A549 (cell line): Measurements from ENCODE around the gene SMG6. TPM values are rescaled to one million over a fixed set of nuclear protein-coding genes. Genes with fewer than 3 reads are reported as not detected.

ENCODE experiments used
- ATAC-seq, 2 experiments: fragments of 200-7000 bp in 1 of 2; fragments of >200 bp in 1 of 2; cut with Nextera tagmentation in 1 of 2; cut with Tn5 transposase in 1 of 2; 3 replicates each; pipeline versions ENCODE4 v1.8.0 to v1.9.1; 2018 to 2020; ENCODE audit warnings: mild to moderate bottlenecking in 1 of 2, moderate library complexity in 1 of 2
- CTCF ChIA-PET: fragments of 300-600 bp; sonication (Branson Sonifier 250); formaldehyde crosslinking; extraction: SDS; loops from one replicate; lab custom pipeline; 2021; ENCODE audit warnings: antibody characterized with exemption, inconsistent platforms; lab: Yijun Ruan, JAX
- POLR2A ChIA-PET: fragments of 350-600 bp; formaldehyde crosslinking; extraction: SDS; loops from one replicate; lab custom pipeline; 2021; ENCODE audit warnings: antibody characterized with exemption, inconsistent platforms; lab: Yijun Ruan, JAX
- DNase-seq, 2 experiments: peaks; one replicate each; pipeline versions ENCODE4 v3.0.0 to v3.0.0-alpha.2; 2011 to 2016; ENCODE audit warnings: low read depth in 1 of 2, low spot score in 1 of 2
- FAIRE-seq: peaks from 2 replicates; lab custom pipeline; 2011; peaks lifted over from hg19 to GRCh38; lab: Jason Lieb, UNC
- H3K27ac ChIP-seq, 2 experiments: fragments of >200 bp; sonication (Bioruptor Twin); formaldehyde crosslinking; 3 replicates each; pipeline ENCODE4 v1.5.1; 2016 to 2017
- H3K4me1 ChIP-seq: fragments of >200 bp; sonication (Bioruptor Twin); formaldehyde crosslinking; 3 replicates; pipeline ENCODE4 v1.6.1; 2016
- H3K4me2 ChIP-seq: fragments of >200 bp; sonication (Bioruptor Twin); formaldehyde crosslinking; 3 replicates; pipeline ENCODE4 v1.6.1; 2016
- H3K4me3 ChIP-seq: fragments of >200 bp; sonication (Bioruptor Twin); formaldehyde crosslinking; 3 replicates; pipeline ENCODE4 v1.5.1; 2016
- H3K9me3 ChIP-seq: fragments of >200 bp; sonication (Bioruptor Twin); formaldehyde crosslinking; 3 replicates; pipeline ENCODE4 v1.6.1; 2016
- BHLHE40 ChIP-seq: IDR thresholded peaks from 2 replicates; pipeline ENCODE4 v1.6.1; 2012; ENCODE audit warnings: low read depth, low read length, inconsistent platforms
- CBX2 ChIP-seq: fragments of 200-600 bp; sonication (generic); IDR thresholded peaks from 2 replicates; pipeline ENCODE4 v1.6.1; 2016; ENCODE audit warnings: low read depth, mild to moderate bottlenecking, borderline replicate concordance
- CHD4 ChIP-seq: fragments of 200-600 bp; sonication (generic); IDR thresholded peaks from 2 replicates; pipeline ENCODE4 v1.6.1; 2016; ENCODE audit warnings: antibody characterized with exemption, mild to moderate bottlenecking, borderline replicate concordance
- ESRRA ChIP-seq: fragments of 150-350 bp; IDR thresholded peaks from 2 replicates; pipeline ENCODE4 v1.6.1; 2014; ENCODE audit warnings: mild to moderate bottlenecking, low read length, borderline replicate concordance
- FOSB ChIP-seq: fragments of 250-450 bp; sonication (Bioruptor Pico); IDR thresholded peaks from 2 replicates; pipeline ENCODE4 v1.5.0; 2020; ENCODE audit warnings: mild to moderate bottlenecking, moderate library complexity
- FOXS1 ChIP-seq: fragments of 250-450 bp; sonication (Bioruptor Pico); IDR thresholded peaks from 2 replicates; pipeline ENCODE4 v1.5.0; 2020; ENCODE audit warnings: mild to moderate bottlenecking, moderate library complexity
- GATA3 ChIP-seq: IDR thresholded peaks from 2 replicates; pipeline ENCODE4 v1.6.1; 2012; ENCODE audit warnings: borderline replicate concordance
- HOXA7 ChIP-seq: fragments of 250-450 bp; sonication (Bioruptor Pico); IDR thresholded peaks from 2 replicates; pipeline ENCODE4 v1.5.0; 2020; ENCODE audit warnings: mild to moderate bottlenecking, moderate library complexity
- HOXB5 ChIP-seq: fragments of 250-450 bp; sonication (Bioruptor Pico); IDR thresholded peaks from 2 replicates; pipeline ENCODE4 v1.5.0; 2020; ENCODE audit warnings: mild to moderate bottlenecking, moderate library complexity
- NPAS2 ChIP-seq: fragments of 250-450 bp; sonication (Bioruptor Pico); IDR thresholded peaks from 2 replicates; pipeline ENCODE4 v1.8.0; 2022; ENCODE audit warnings: mild to moderate bottlenecking, moderate library complexity, borderline replicate concordance
- PHF8 ChIP-seq: fragments of 200-600 bp; sonication (generic); IDR thresholded peaks from 2 replicates; pipeline ENCODE4 v1.6.1; 2016; ENCODE audit warnings: low read depth, mild to moderate bottlenecking, antibody characterized with exemption, moderate library complexity, borderline replicate concordance
- POLR2A ChIP-seq: IDR thresholded peaks from 2 replicates; pipeline ENCODE4 v1.6.1; 2012; ENCODE audit warnings: mild to moderate bottlenecking, low read length
- RCOR1 ChIP-seq: fragments of 150-350 bp; IDR thresholded peaks from 2 replicates; pipeline ENCODE4 v1.6.1; 2014; ENCODE audit warnings: antibody characterized with exemption, low read length, low read depth
- RNF2 ChIP-seq: fragments of 200-600 bp; sonication (generic); IDR thresholded peaks from 2 replicates; pipeline ENCODE4 v1.6.1; 2016; ENCODE audit warnings: low read depth, mild to moderate bottlenecking, antibody characterized with exemption, moderate library complexity, borderline replicate concordance
- SMC3 ChIP-seq: fragments of >200 bp; sonication (Bioruptor Twin); formaldehyde crosslinking; IDR thresholded peaks from 3 replicates; pipeline ENCODE4 v1.6.1; 2018; ENCODE audit warnings: inconsistent platforms
- TFCP2L1 ChIP-seq: fragments of 250-450 bp; sonication (Bioruptor Pico); IDR thresholded peaks from 2 replicates; pipeline ENCODE4 v1.5.0; 2021; ENCODE audit warnings: mild to moderate bottlenecking
- ZFP36 ChIP-seq: fragments of 450-650 bp; IDR thresholded peaks from 2 replicates; pipeline ENCODE4 v1.6.1; 2014; ENCODE audit warnings: borderline replicate concordance; ENCODE audit not compliant: partially characterized antibody
- ZSCAN20 ChIP-seq: fragments of 250-450 bp; sonication (Bioruptor Pico); IDR thresholded peaks from 2 replicates; pipeline ENCODE4 v1.8.0; 2022; ENCODE audit warnings: mild to moderate bottlenecking, moderate library complexity
- WGBS: methylation state at CpG from one replicate; pipeline ENCODE4 v1.1.6; 2017; ENCODE audit errors: missing lambda C conversion rate; 5-methylcytosine and 5-hydroxymethylcytosine counted together
- polyA plus RNA-seq, 4 experiments: library from polyadenylated mRNA; depleted of rRNA in 3 of 4; stranded (reverse); fragments of >200 nt; fragmentation: RNase III in 1 of 4; extraction: RNeasy Plus Mini Kit Qiagen cat#74134 plus additional on column Dnase treatment in 1 of 4; gene quantifications; 2 replicates in 3 of 4; 3 replicates in 1 of 4; pipeline ENCODE4 v1.2.3, GENCODE V29; 2011 to 2017
- TF ChIP-seq, protein P1 (sequence below): fragments of >200 bp; sonication (Bioruptor Twin); formaldehyde crosslinking; IDR thresholded peaks from 3 replicates; pipeline ENCODE4 v1.5.1; 2016
- TF ChIP-seq, protein P2 (sequence below): fragments of 250-450 bp; sonication (Bioruptor Pico); IDR thresholded peaks from 2 replicates; pipeline ENCODE4 v1.5.0; 2020; ENCODE audit warnings: low read depth, mild to moderate bottlenecking, moderate library complexity
- TF ChIP-seq, protein P3 (sequence below): fragments of >200 bp; sonication (Bioruptor Twin); formaldehyde crosslinking; IDR thresholded peaks from 2 replicates; pipeline ENCODE4 v1.6.1; 2016
- TF ChIP-seq, protein P4 (sequence below): IDR thresholded peaks from 2 replicates; pipeline ENCODE4 v1.6.1; 2012; ENCODE audit warnings: low read depth, borderline replicate concordance

The SMG6 gene
- polyA plus RNA-seq, 2 of the 4 experiments (the other 2 are of a cell fraction): 4.7 to 17.0 TPM

DNA sequence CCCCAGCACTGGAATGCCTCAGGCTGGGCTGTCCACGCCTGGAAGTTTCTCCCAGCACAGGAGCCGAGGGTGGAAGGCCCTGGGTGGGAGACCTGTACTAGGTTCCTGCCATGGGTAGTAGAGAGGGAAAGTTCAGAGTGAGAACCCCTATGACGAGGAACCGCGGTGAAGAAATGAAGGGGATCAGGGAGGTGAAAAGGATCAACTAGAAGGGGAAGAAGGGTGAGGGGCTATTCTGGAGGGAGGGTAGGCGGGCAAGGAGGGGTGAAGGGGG is 243.3 kb downstream of the SMG6 start:
- ChIA-PET POLR2A (no interaction called here), CTCF (interaction anchor here (0.6 to 9.1 kb wide), 13 partner anchors 9 to 225 kb away, joined by 3 to 492 read pairs (median 8); partner anchors contain the start of genes OVCA2 and RTN4RL1)
- Histone ChIP-seq H3K4me2 (no peak overlapping the region), H3K27ac (no peak overlapping the region), H3K9me3 (no peaks in the 10 kb centered on the region), H3K4me3 (no peak overlapping the region), H3K4me1 (0 out of 3 replicates have a peak, but pooled peaks cover 2% of the 10 kb centered on the region)
- TF ChIP-seq, protein P1, sequence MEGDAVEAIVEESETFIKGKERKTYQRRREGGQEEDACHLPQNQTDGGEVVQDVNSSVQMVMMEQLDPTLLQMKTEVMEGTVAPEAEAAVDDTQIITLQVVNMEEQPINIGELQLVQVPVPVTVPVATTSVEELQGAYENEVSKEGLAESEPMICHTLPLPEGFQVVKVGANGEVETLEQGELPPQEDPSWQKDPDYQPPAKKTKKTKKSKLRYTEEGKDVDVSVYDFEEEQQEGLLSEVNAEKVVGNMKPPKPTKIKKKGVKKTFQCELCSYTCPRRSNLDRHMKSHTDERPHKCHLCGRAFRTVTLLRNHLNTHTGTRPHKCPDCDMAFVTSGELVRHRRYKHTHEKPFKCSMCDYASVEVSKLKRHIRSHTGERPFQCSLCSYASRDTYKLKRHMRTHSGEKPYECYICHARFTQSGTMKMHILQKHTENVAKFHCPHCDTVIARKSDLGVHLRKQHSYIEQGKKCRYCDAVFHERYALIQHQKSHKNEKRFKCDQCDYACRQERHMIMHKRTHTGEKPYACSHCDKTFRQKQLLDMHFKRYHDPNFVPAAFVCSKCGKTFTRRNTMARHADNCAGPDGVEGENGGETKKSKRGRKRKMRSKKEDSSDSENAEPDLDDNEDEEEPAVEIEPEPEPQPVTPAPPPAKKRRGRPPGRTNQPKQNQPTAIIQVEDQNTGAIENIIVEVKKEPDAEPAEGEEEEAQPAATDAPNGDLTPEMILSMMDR: no peak
- TF ChIP-seq SMC3: no peak
- no peak for TF ChIP-seq NPAS2 (CRISPR knock-in tag)
- TF ChIP-seq CHD4: no peak
- TF ChIP-seq FOSB: no peak
- TF ChIP-seq, protein P2, sequence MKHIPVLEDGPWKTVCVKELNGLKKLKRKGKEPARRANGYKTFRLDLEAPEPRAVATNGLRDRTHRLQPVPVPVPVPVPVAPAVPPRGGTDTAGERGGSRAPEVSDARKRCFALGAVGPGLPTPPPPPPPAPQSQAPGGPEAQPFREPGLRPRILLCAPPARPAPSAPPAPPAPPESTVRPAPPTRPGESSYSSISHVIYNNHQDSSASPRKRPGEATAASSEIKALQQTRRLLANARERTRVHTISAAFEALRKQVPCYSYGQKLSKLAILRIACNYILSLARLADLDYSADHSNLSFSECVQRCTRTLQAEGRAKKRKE (CRISPR knock-in tag): no peak
- TF ChIP-seq GATA3: no peak
- TF ChIP-seq ESRRA: no peak
- no peak for TF ChIP-seq BHLHE40
- no peak for TF ChIP-seq ZSCAN20 (CRISPR knock-in tag)
- TF ChIP-seq, protein P3, sequence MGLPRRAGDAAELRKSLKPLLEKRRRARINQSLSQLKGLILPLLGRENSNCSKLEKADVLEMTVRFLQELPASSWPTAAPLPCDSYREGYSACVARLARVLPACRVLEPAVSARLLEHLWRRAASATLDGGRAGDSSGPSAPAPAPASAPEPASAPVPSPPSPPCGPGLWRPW: no peak
- TF ChIP-seq HOXB5: no peak
- no peak for TF ChIP-seq PHF8
- no peak for TF ChIP-seq POLR2A
- TF ChIP-seq TFCP2L1 (CRISPR knock-in tag): no peak
- TF ChIP-seq FOXS1 (CRISPR knock-in tag): no peak
- DNase-seq (no peak), FAIRE-seq (no peak), ATAC-seq (no peak)
- 94% methylated on average over 6 of the region's 6 CpGs for WGBS

DNA sequence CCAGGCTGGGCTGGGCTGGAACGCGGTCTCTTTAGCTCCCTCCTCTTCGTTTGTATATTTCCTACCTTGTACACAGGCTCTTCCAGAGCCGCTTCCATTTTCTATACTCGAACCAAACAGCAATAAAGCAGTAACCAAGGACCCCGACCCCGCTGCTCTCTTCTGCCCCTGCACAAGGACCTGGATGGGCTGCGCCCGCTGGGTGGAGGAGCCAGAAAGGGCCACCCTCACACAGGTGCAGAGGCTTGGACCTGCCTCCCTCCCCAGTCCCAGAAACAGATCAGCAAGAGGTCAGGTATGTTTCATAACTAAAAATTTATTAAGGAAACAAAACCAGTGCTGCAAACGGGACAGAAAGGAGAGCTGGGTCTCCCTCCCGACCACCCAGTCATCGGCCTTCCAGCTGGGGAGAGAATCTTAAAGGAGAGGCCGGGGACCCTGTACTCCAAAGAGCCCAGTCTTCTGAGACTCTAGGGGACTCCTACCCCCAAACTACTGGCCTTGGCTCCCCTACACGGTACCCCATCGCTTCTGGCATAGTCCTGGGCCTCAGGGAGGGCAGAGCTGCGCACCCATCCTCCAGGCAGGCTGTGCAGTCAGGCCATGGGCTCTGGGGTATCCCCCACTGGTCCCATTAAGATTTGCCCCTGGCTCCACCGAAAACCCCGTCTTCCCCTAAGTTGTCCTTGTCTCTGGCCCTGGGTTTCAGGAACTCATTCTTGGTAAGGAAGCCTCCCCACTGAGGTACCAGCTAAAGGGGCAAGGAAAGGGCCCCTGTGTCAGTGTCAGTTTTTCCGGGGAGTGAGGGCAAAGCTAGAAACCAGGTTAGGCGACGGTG is 243.8 kb downstream of the SMG6 start:
- ATAC-seq (no peak), DNase-seq (no peak), FAIRE-seq (no peak)
- ChIA-PET POLR2A (no interaction called here), CTCF (interaction anchor here (0.6 to 9.1 kb wide), 33 partner anchors 8 to 259 kb away, joined by 3 to 492 read pairs (median 7); partner anchors contain the start of genes OVCA2 and RTN4RL1)
- H3K27ac ChIP-seq: no peak overlapping the region
- H3K4me1 ChIP-seq: 0 out of 3 replicates have a peak, but pooled peaks cover 5% of the 10 kb centered on the region
- TF ChIP-seq CBX2 (no peak), HOXA7 (CRISPR knock-in tag) (no peak), FOSB (no peak), ESRRA (no peak), RNF2 (no peak), RCOR1 (no peak), POLR2A (no peak), ZFP36 (no peak)
- TF ChIP-seq, protein P4, sequence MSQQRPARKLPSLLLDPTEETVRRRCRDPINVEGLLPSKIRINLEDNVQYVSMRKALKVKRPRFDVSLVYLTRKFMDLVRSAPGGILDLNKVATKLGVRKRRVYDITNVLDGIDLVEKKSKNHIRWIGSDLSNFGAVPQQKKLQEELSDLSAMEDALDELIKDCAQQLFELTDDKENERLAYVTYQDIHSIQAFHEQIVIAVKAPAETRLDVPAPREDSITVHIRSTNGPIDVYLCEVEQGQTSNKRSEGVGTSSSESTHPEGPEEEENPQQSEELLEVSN: no peak
- WGBS: 86% methylated on average over 21 of the region's 21 CpGs
- no peak overlapping the region for H3K4me2 ChIP-seq
- no peak overlapping the region for H3K4me3 ChIP-seq
- no peaks in the 10 kb centered on the region for H3K9me3 ChIP-seq
